ENCODE measurements around the gene PHLDA3. TPM values are rescaled to one million over a fixed set of nuclear protein-coding genes. Genes with fewer than 3 reads are reported as not detected.

Gene PHLDA3
- total RNA-seq, 1 experiment from 2014 or later: not detected

- no peaks in the 10 kb centered on the region for H3K27me3 ChIP-seq (ENCODE audit: low read length)
- H3K27ac ChIP-seq (ENCODE audit: low read length): no peak overlapping the region
- H2AFZ ChIP-seq (ENCODE audit: low read length): no peak overlapping the region
- H3K9me2 ChIP-seq (replicated peaks; ENCODE audit: insufficient read depth, low read length): no peaks in the 10 kb centered on the region
- H3K9me3 ChIP-seq (ENCODE audit: low read length): no peaks in the 10 kb centered on the region
- DNase-seq: no peak
- no peaks in the 10 kb centered on the region for H4K20me1 ChIP-seq (ENCODE audit: insufficient read depth, low read depth, low read length)
- no peaks in the 10 kb centered on the region for H3K36me3 ChIP-seq (ENCODE audit: insufficient read depth, low read length)
- no peaks in the 10 kb centered on the region for H3K79me2 ChIP-seq (ENCODE audit: low read length)
- H3K4me2 ChIP-seq (ENCODE audit: low read depth, low read length, poor library complexity, severe bottlenecking): no peak overlapping the region
- H3K9ac ChIP-seq (ENCODE audit: low read length): no peak overlapping the region
- H3K4me3 ChIP-seq (ENCODE audit: low read length): no peak overlapping the region
- no peaks in the 10 kb centered on the region for H3K4me1 ChIP-seq (ENCODE audit: low read length)
These were observed 2.8 kb upstream of the PHLDA3 start for GRCh38 chr1:201471772-201472171.

GRCh38 chr1:201470581-201470980, 1.6 kb upstream of the PHLDA3 start:
- no peak overlapping the region for H3K27ac ChIP-seq (ENCODE audit: low read length)
- no peaks in the 10 kb centered on the region for H4K20me1 ChIP-seq (ENCODE audit: insufficient read depth, low read depth, low read length)
- H2AFZ ChIP-seq (ENCODE audit: low read length): no peak overlapping the region
- DNase-seq: no peak
- no peak overlapping the region for H3K4me3 ChIP-seq (ENCODE audit: low read length)
- no peak overlapping the region for H3K4me2 ChIP-seq (ENCODE audit: low read depth, low read length, poor library complexity, severe bottlenecking)
- H3K79me2 ChIP-seq (ENCODE audit: low read length): no peaks in the 10 kb centered on the region
- H3K9me3 ChIP-seq (ENCODE audit: low read length): no peaks in the 10 kb centered on the region
- H3K27me3 ChIP-seq (ENCODE audit: low read length): no peaks in the 10 kb centered on the region
- no peaks in the 10 kb centered on the region for H3K4me1 ChIP-seq (ENCODE audit: low read length)
- no peaks in the 10 kb centered on the region for H3K9me2 ChIP-seq (replicated peaks; ENCODE audit: insufficient read depth, low read length)
- no peak overlapping the region for H3K9ac ChIP-seq (ENCODE audit: low read length)
- no peaks in the 10 kb centered on the region for H3K36me3 ChIP-seq (ENCODE audit: insufficient read depth, low read length)

- Histone ChIP-seq H3K4me3 (ENCODE audit: low read length) (no peak overlapping the region), H3K4me1 (ENCODE audit: low read length) (no peaks in the 10 kb centered on the region), H3K79me2 (ENCODE audit: low read length) (no peaks in the 10 kb centered on the region), H4K20me1 (ENCODE audit: insufficient read depth, low read depth, low read length) (no peaks in the 10 kb centered on the region), H3K27ac (ENCODE audit: low read length) (no peak overlapping the region), H3K4me2 (ENCODE audit: low read depth, low read length, poor library complexity, severe bottlenecking) (no peak overlapping the region), H3K36me3 (ENCODE audit: insufficient read depth, low read length) (no peaks in the 10 kb centered on the region), H3K9ac (ENCODE audit: low read length) (no peak overlapping the region), H3K9me3 (ENCODE audit: low read length) (no peaks in the 10 kb centered on the region), H2AFZ (ENCODE audit: low read length) (no peak overlapping the region), H3K9me2 (replicated peaks; ENCODE audit: insufficient read depth, low read length) (no peaks in the 10 kb centered on the region), H3K27me3 (ENCODE audit: low read length) (no peaks in the 10 kb centered on the region)
- no peak for DNase-seq
These were observed 672 bp upstream of the PHLDA3 start for GRCh38 chr1:201469645-201470074.

- H3K4me2 ChIP-seq (ENCODE audit: low read depth, low read length, poor library complexity, severe bottlenecking): no peak overlapping the region
- H3K27ac ChIP-seq (ENCODE audit: low read length): no peak overlapping the region
- H2AFZ ChIP-seq (ENCODE audit: low read length): no peak overlapping the region
These were observed 516 bp downstream of the PHLDA3 start for GRCh38 chr1:201468501-201468843.

GRCh38 chr1:201466492-201466891, 2.5 kb downstream of the PHLDA3 start:
- Histone ChIP-seq H3K9me3 (ENCODE audit: low read length) (no peaks in the 10 kb centered on the region), H3K27me3 (ENCODE audit: low read length) (no peaks in the 10 kb centered on the region), H3K27ac (ENCODE audit: low read length) (no peak overlapping the region), H3K4me2 (ENCODE audit: low read depth, low read length, poor library complexity, severe bottlenecking) (no peak overlapping the region), H3K4me1 (ENCODE audit: low read length) (no peaks in the 10 kb centered on the region; the same call in 1 of the 2 replicates), H3K9ac (ENCODE audit: low read length) (no peak overlapping the region), H3K79me2 (ENCODE audit: low read length) (no peaks in the 10 kb centered on the region), H3K36me3 (ENCODE audit: insufficient read depth, low read length) (no peaks in the 10 kb centered on the region), H3K4me3 (ENCODE audit: low read length) (no peak overlapping the region), H2AFZ (ENCODE audit: low read length) (no peak overlapping the region), H3K9me2 (replicated peaks; ENCODE audit: insufficient read depth, low read length) (no peaks in the 10 kb centered on the region), H4K20me1 (ENCODE audit: insufficient read depth, low read depth, low read length) (no peaks in the 10 kb centered on the region)
- DNase-seq: no peak

More at GRCh38 chr1:201468501-201468843, 516 bp downstream of the PHLDA3 start:
- no peaks in the 10 kb centered on the region for H3K27me3 ChIP-seq (ENCODE audit: low read length)
- no peaks in the 10 kb centered on the region for H3K9me3 ChIP-seq (ENCODE audit: low read length)
- H3K9me2 ChIP-seq (replicated peaks; ENCODE audit: insufficient read depth, low read length): no peaks in the 10 kb centered on the region
- H3K4me1 ChIP-seq (ENCODE audit: low read length): no peaks in the 10 kb centered on the region
- no peak overlapping the region for H3K4me3 ChIP-seq (ENCODE audit: low read length)
- H3K9ac ChIP-seq (ENCODE audit: low read length): no peak overlapping the region
- no peaks in the 10 kb centered on the region for H3K79me2 ChIP-seq (ENCODE audit: low read length)
- H3K36me3 ChIP-seq (ENCODE audit: insufficient read depth, low read length): no peaks in the 10 kb centered on the region
- no peak for DNase-seq
- H4K20me1 ChIP-seq (ENCODE audit: insufficient read depth, low read depth, low read length): no peaks in the 10 kb centered on the region

- Histone ChIP-seq H3K27ac (ENCODE audit: low read length) (no peak overlapping the region), H3K9me3 (ENCODE audit: low read length) (no peaks in the 10 kb centered on the region), H3K4me1 (ENCODE audit: low read length) (no peaks in the 10 kb centered on the region; the same call in 1 of the 2 replicates), H3K4me3 (ENCODE audit: low read length) (no peak overlapping the region), H3K27me3 (ENCODE audit: low read length) (no peaks in the 10 kb centered on the region), H4K20me1 (ENCODE audit: insufficient read depth, low read depth, low read length) (no peaks in the 10 kb centered on the region), H3K9ac (ENCODE audit: low read length) (no peak overlapping the region), H3K79me2 (ENCODE audit: low read length) (no peaks in the 10 kb centered on the region), H3K4me2 (ENCODE audit: low read depth, low read length, poor library complexity, severe bottlenecking) (no peak overlapping the region), H3K36me3 (ENCODE audit: insufficient read depth, low read length) (no peaks in the 10 kb centered on the region), H2AFZ (ENCODE audit: low read length) (no peak overlapping the region), H3K9me2 (replicated peaks; ENCODE audit: insufficient read depth, low read length) (no peaks in the 10 kb centered on the region)
- DNase-seq: no peak
These were observed 3.2 kb downstream of the PHLDA3 start for GRCh38 chr1:201465698-201466290.

- H3K27me3 ChIP-seq (ENCODE audit: low read length): no peaks in the 10 kb centered on the region
- no peaks in the 10 kb centered on the region for H3K9me3 ChIP-seq (ENCODE audit: low read length)
- H3K36me3 ChIP-seq (ENCODE audit: insufficient read depth, low read length): no peaks in the 10 kb centered on the region
- no peak overlapping the region for H3K4me3 ChIP-seq (ENCODE audit: low read length)
- H3K79me2 ChIP-seq (ENCODE audit: low read length): no peaks in the 10 kb centered on the region
- no peak overlapping the region for H3K27ac ChIP-seq (ENCODE audit: low read length)
- H2AFZ ChIP-seq (ENCODE audit: low read length): no peak overlapping the region
- H4K20me1 ChIP-seq (ENCODE audit: insufficient read depth, low read depth, low read length): no peaks in the 10 kb centered on the region
- H3K4me2 ChIP-seq (ENCODE audit: low read depth, low read length, poor library complexity, severe bottlenecking): no peak overlapping the region
- H3K9me2 ChIP-seq (replicated peaks; ENCODE audit: insufficient read depth, low read length): no peaks in the 10 kb centered on the region
- no peak overlapping the region for H3K9ac ChIP-seq (ENCODE audit: low read length)
- DNase-seq: no peak
- peaks cover 16% of the 10 kb centered on the region for H3K4me1 ChIP-seq (ENCODE audit: low read length)
These were observed 5.9 kb downstream of the PHLDA3 start for GRCh38 chr1:201463071-201463552.

- H3K4me3 ChIP-seq (ENCODE audit: low read length): no peak overlapping the region
- H3K9me3 ChIP-seq (ENCODE audit: low read length): no peaks in the 10 kb centered on the region
- H3K9ac ChIP-seq (ENCODE audit: low read length): no peak overlapping the region
- H2AFZ ChIP-seq (ENCODE audit: low read length): no peak overlapping the region
- no peaks in the 10 kb centered on the region for H4K20me1 ChIP-seq (ENCODE audit: insufficient read depth, low read depth, low read length)
- H3K27ac ChIP-seq (ENCODE audit: low read length): no peak overlapping the region
- H3K9me2 ChIP-seq (replicated peaks; ENCODE audit: insufficient read depth, low read length): no peaks in the 10 kb centered on the region
- H3K36me3 ChIP-seq (ENCODE audit: insufficient read depth, low read length): no peaks in the 10 kb centered on the region
- peaks cover 28% of the 10 kb centered on the region for H3K4me1 ChIP-seq (ENCODE audit: low read length)
- DNase-seq: no peak
- no peaks in the 10 kb centered on the region for H3K79me2 ChIP-seq (ENCODE audit: low read length)
- H3K27me3 ChIP-seq (ENCODE audit: low read length): no peaks in the 10 kb centered on the region
- H3K4me2 ChIP-seq (ENCODE audit: low read depth, low read length, poor library complexity, severe bottlenecking): no peak overlapping the region
These were observed 7.1 kb downstream of the PHLDA3 start for GRCh38 chr1:201461645-201462441.
